ENCODE data around the gene SLC12A7. TPM values are rescaled to one million over a fixed set of nuclear protein-coding genes. Genes with fewer than 3 reads are reported as not detected.

Gene SLC12A7
- total RNA-seq, 5 donors from 2014 or later (not counting 1 experiment from before 2014, with no cell fraction given): 33.7 to 97.4 (median 41.2) TPM

DNA sequence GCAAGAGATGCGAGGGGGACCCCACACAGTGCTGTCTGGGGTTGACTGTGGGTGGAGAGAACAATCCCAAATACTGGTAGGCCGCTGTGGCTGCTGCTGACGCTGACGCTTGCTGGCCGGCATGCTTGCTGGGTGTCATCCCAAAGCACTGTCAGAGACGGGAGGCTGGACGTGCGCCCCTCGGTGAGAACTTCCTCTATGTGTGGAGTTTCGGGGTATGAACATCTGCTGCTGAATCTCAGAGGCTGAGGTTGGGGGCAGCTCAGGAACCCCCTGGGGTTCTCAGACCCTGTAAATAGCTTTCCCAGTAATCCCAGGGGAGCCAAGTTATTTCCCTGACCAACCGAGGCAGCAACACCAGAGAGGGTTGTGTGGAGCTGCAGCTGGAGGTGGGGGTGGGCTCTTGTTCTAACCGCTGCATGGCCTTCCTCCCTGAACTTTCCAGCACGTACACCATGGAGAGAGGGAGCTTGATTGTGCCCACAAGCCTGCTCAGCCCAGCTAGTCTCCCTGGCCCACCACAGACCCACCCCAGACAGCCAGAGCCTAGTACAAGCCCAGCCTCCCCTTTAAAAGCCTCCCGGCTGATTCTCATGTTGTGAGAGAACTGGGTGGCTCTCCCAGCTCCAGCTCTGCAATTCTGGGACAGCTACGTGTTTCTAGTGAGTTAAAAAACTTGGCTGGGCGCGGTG, 21.8 kb upstream of the SLC12A7 start:
- H3K9me3 ChIP-seq: no peaks in the 10 kb centered on the region
- DNase-seq (no peak), ATAC-seq (replicated peaks in 1 of 4) (no peak)
- H3K27ac ChIP-seq (ENCODE audit: low read length): no peak overlapping the region
- Mint-ChIP-seq H3K9me3 (no peaks in the 10 kb centered on the region), H3K4me3 (no peak overlapping the region), H3K27me3 (peaks cover 0 to under 1% of the 10 kb centered on the region in 2 donors), H3K4me1 (peaks cover 0 to 1% (median 0%) of the 10 kb centered on the region in 3 donors), H3K36me3 (no peaks in the 10 kb centered on the region), H3K27ac (no peak overlapping the region)
- no peak overlapping the region for H3K4me3 ChIP-seq (ENCODE audit: control insufficient read depth in 1 of 2, extremely low read depth in 1 of 2, low read length in 1 of 2)
- no peaks in the 10 kb centered on the region for H3K36me3 ChIP-seq (ENCODE audit: control insufficient read depth in 2 of 2, extremely low read depth in 1 of 2, insufficient read depth in 1 of 2, low read length in 1 of 2)
- CTCF ChIA-PET: no interaction called here
- 88% methylated on average over 13 of the region's 17 CpGs for WGBS (ENCODE audit: insufficient coverage)
- no peaks in the 10 kb centered on the region for H3K4me1 ChIP-seq (ENCODE audit: control insufficient read depth in 1 of 2, extremely low read depth in 1 of 2, insufficient read depth in 2 of 2, low read length in 2 of 2)
- POLR2A ChIA-PET: interaction anchor here in 1 of 2 donors (0.6 kb wide), 1 partner anchor 1313 kb away, joined by 3 read pairs; no protein-coding TSS in a partner anchor
- peaks cover 0 to 44% of the 10 kb centered on the region in 2 experiments for H3K27me3 ChIP-seq (replicated peaks in 1 of 2; ENCODE audit: control insufficient read depth in 2 of 2, extremely low read depth in 1 of 2, insufficient read depth in 2 of 2, low read length in 1 of 2)

DNA sequence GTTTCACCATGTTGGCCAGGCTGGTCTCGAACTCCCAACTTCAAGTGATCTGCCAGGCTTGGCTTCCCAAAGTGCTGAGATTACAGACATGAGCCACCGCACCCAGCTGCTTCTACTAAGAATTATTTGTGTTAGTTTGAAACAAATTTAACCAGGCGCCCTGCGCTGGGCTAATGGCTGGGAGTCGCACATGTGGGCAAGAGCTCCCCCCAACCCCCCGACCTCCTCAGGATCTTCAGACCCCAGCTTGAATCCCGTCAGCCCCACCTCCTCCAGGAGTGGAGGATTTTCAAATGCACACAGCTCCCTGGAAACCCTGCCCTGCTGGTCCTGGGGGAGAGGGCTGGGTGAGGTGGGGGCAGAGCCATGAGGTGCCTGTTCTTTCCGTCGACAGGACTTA, 21.2 kb upstream of the SLC12A7 start:
- Histone ChIP-seq H3K36me3 (ENCODE audit: control insufficient read depth in 2 of 2, extremely low read depth in 1 of 2, insufficient read depth in 1 of 2, low read length in 1 of 2) (no peaks in the 10 kb centered on the region), H3K27me3 (replicated peaks in 1 of 2; ENCODE audit: control insufficient read depth in 2 of 2, extremely low read depth in 1 of 2, insufficient read depth in 2 of 2, low read length in 1 of 2) (peaks cover 0 to 45% of the 10 kb centered on the region in 2 experiments), H3K4me3 (ENCODE audit: control insufficient read depth in 1 of 2, extremely low read depth in 1 of 2, low read length in 1 of 2) (no peak overlapping the region), H3K4me1 (ENCODE audit: control insufficient read depth in 1 of 2, extremely low read depth in 1 of 2, insufficient read depth in 2 of 2, low read length in 2 of 2) (no peaks in the 10 kb centered on the region), H3K27ac (ENCODE audit: low read length) (no peak overlapping the region), H3K9me3 (no peaks in the 10 kb centered on the region)
- ATAC-seq (replicated peaks in 1 of 4) (no peak), DNase-seq (no peak)
- POLR2A ChIA-PET: interaction anchor here in 1 of 2 donors (0.6 kb wide), 1 partner anchor 1314 kb away, joined by 3 read pairs; no protein-coding TSS in a partner anchor
- H3K36me3 Mint-ChIP-seq: no peaks in the 10 kb centered on the region
- CTCF ChIA-PET: no interaction called here
- no peaks in the 10 kb centered on the region for H3K9me3 Mint-ChIP-seq
- H3K4me3 Mint-ChIP-seq: no peak overlapping the region
- WGBS (ENCODE audit: insufficient coverage): 94% methylated on average over 2 of the region's 9 CpGs
- H3K27me3 Mint-ChIP-seq: peaks cover 0 to 2% of the 10 kb centered on the region in 2 donors
- no peaks in the 10 kb centered on the region for H3K4me1 Mint-ChIP-seq
- no peak overlapping the region for H3K27ac Mint-ChIP-seq

DNA sequence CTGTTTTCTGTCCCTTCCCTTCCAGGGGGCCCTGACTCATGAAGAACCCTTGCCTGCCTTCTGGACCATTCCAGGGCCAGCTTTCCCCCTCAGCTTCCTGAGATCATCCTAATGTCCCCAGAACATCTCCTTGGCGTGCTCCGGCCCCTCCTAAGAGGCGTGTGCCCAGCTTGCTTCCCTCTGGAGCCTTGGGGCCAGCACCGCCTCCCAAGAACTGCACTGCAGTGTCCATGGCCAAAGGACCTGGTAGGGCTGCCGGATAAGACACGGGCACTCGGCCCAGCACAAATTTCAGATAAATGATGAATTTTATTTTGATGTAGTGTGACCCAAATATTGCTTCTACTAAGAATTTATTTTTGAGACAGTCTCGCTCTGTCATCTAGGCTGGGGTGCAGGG, 20.7 kb upstream of the SLC12A7 start:
- H3K27ac ChIP-seq (ENCODE audit: low read length): no peak overlapping the region
- Mint-ChIP-seq H3K9me3 (no peaks in the 10 kb centered on the region), H3K36me3 (no peaks in the 10 kb centered on the region), H3K4me3 (no peak overlapping the region), H3K4me1 (no peaks in the 10 kb centered on the region), H3K27ac (no peak overlapping the region), H3K27me3 (peaks cover 0 to 2% of the 10 kb centered on the region in 2 donors)
- H3K4me3 ChIP-seq (ENCODE audit: control insufficient read depth in 1 of 2, extremely low read depth in 1 of 2, low read length in 1 of 2): no peak overlapping the region
- no peaks in the 10 kb centered on the region for H3K4me1 ChIP-seq (ENCODE audit: control insufficient read depth in 1 of 2, extremely low read depth in 1 of 2, insufficient read depth in 2 of 2, low read length in 2 of 2)
- DNase-seq (no peak), ATAC-seq (replicated peaks in 1 of 4) (no peak)
- POLR2A ChIA-PET: no interaction called here
- no peaks in the 10 kb centered on the region for H3K36me3 ChIP-seq (ENCODE audit: control insufficient read depth in 2 of 2, extremely low read depth in 1 of 2, insufficient read depth in 1 of 2, low read length in 1 of 2)
- CTCF ChIA-PET: no interaction called here
- WGBS (ENCODE audit: insufficient coverage): 96% methylated on average over 5 of the region's 8 CpGs
- no peaks in the 10 kb centered on the region for H3K9me3 ChIP-seq
- H3K27me3 ChIP-seq (replicated peaks in 1 of 2; ENCODE audit: control insufficient read depth in 2 of 2, extremely low read depth in 1 of 2, insufficient read depth in 2 of 2, low read length in 1 of 2): peaks cover 0 to 46% of the 10 kb centered on the region in 2 experiments

DNA sequence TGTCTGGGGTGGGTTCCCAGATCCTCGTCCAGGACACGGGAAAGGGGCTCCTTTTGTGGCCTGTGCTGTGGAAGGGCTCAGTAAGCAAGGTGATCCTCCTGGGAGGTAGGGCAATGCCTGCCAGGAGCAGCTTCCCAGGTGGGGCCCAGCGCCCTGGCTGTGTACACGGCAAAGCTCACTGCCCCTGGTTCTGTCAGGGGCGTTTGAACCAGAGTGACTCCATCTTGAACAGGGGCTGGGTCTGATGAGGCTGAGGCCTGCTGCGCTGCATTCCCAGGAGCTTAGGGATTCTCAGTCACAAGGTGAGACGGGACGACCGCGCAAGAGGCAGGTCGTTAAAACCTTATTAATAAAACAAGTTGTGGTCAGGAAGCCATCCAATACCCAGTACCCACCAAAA, 19.9 kb upstream of the SLC12A7 start:
- no peak for ATAC-seq (replicated peaks in 1 of 4)
- H3K9me3 Mint-ChIP-seq: no peaks in the 10 kb centered on the region
- Histone ChIP-seq H3K36me3 (ENCODE audit: control insufficient read depth in 2 of 2, extremely low read depth in 1 of 2, insufficient read depth in 1 of 2, low read length in 1 of 2) (no peaks in the 10 kb centered on the region), H3K9me3 (no peaks in the 10 kb centered on the region), H3K4me1 (ENCODE audit: control insufficient read depth in 1 of 2, extremely low read depth in 1 of 2, insufficient read depth in 2 of 2, low read length in 2 of 2) (no peaks in the 10 kb centered on the region), H3K27me3 (replicated peaks in 1 of 2; ENCODE audit: control insufficient read depth in 2 of 2, extremely low read depth in 1 of 2, insufficient read depth in 2 of 2, low read length in 1 of 2) (peaks cover 0 to 50% of the 10 kb centered on the region in 2 experiments), H3K27ac (ENCODE audit: low read length) (no peak overlapping the region), H3K4me3 (ENCODE audit: control insufficient read depth in 1 of 2, extremely low read depth in 1 of 2, low read length in 1 of 2) (no peak overlapping the region)
- no peaks in the 10 kb centered on the region for H3K4me1 Mint-ChIP-seq
- ChIA-PET CTCF (no interaction called here), POLR2A (no interaction called here)
- H3K27me3 Mint-ChIP-seq: peaks cover 0 to 2% of the 10 kb centered on the region in 2 donors
- no peak for DNase-seq
- H3K4me3 Mint-ChIP-seq: no peak overlapping the region
- WGBS (ENCODE audit: insufficient coverage): 87% methylated on average over 11 of the region's 11 CpGs
- no peaks in the 10 kb centered on the region for H3K36me3 Mint-ChIP-seq
- H3K27ac Mint-ChIP-seq: no peak overlapping the region

DNA sequence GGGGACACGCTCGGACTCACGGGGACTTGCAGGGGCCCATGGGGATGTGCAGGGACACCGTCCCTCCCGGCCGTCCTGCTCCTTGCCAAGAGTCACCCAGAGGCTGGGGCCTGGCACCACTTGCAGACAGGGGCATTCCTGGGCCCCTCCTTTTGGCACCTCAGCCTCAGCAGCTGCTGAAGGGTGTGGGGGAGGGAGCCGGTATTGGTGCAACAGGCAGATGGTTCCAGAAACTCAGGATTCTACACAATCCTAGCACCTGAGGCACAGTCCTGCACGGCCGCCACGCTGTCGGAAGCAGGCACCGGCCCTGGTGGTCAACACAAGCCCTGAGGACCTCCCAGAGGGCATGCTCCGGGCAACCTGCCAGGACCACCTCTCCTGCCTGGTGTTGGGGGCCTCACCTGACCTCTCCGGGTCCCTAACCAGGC, 19.3 kb upstream of the SLC12A7 start:
- ATAC-seq (replicated peaks in 1 of 4) (no peak), DNase-seq (no peak)
- no peak overlapping the region for H3K27ac Mint-ChIP-seq
- peaks cover 0 to 50% of the 10 kb centered on the region in 2 experiments for H3K27me3 ChIP-seq (replicated peaks in 1 of 2; ENCODE audit: control insufficient read depth in 2 of 2, extremely low read depth in 1 of 2, insufficient read depth in 2 of 2, low read length in 1 of 2)
- WGBS (ENCODE audit: insufficient coverage): 96% methylated on average over 8 of the region's 14 CpGs
- no peak overlapping the region for H3K27ac ChIP-seq (ENCODE audit: low read length)
- ChIA-PET CTCF (no interaction called here), POLR2A (no interaction called here)
- H3K36me3 ChIP-seq (ENCODE audit: control insufficient read depth in 2 of 2, extremely low read depth in 1 of 2, insufficient read depth in 1 of 2, low read length in 1 of 2): no peaks in the 10 kb centered on the region
- H3K4me3 ChIP-seq (ENCODE audit: control insufficient read depth in 1 of 2, extremely low read depth in 1 of 2, low read length in 1 of 2): no peak overlapping the region
- H3K4me1 ChIP-seq (ENCODE audit: control insufficient read depth in 1 of 2, extremely low read depth in 1 of 2, insufficient read depth in 2 of 2, low read length in 2 of 2): no peaks in the 10 kb centered on the region
- H3K9me3 ChIP-seq: no peaks in the 10 kb centered on the region
- H3K4me1 Mint-ChIP-seq: no peaks in the 10 kb centered on the region
- H3K9me3 Mint-ChIP-seq: no peaks in the 10 kb centered on the region
- H3K27me3 Mint-ChIP-seq: peaks cover 0 to 2% of the 10 kb centered on the region in 2 donors
- H3K4me3 Mint-ChIP-seq: no peak overlapping the region
- no peaks in the 10 kb centered on the region for H3K36me3 Mint-ChIP-seq

DNA sequence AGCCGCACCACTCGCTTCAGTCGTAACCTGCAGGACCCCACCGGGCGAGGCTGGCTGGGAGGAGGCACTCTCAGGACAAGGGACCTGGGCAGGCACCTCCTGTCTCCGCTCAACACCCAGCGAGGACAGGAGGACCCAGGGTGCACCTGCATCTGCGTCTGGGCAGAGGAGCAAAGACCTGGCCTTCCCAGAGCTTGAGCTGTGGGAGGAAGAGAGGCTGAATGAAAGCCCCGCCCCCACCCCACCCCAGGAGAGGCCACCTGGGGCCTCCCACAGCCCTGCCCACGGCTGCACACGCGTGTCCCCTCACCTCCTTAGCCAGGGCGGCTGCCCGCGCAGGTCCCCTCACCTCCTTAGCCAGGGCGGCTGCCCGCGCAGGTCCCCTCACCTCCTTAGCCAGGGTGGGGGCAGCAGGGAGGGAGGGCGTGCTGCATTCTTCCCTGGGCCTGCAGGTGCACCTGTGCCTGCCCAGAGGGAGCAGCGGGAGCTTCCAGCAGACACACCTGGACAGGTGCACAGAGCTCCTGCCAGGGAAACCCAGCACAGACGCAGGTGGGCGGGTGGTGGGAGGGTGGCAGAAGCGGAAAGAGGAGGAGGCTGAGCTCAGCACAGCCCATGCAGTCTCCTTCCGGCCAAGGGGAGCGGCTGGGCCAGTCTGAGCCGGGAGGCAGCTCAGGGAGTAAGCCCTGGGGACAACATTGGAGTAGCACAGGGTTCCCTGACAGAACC, 18.5 kb upstream of the SLC12A7 start:
- Histone ChIP-seq H3K4me1 (ENCODE audit: control insufficient read depth in 1 of 2, extremely low read depth in 1 of 2, insufficient read depth in 2 of 2, low read length in 2 of 2) (no peaks in the 10 kb centered on the region), H3K36me3 (ENCODE audit: control insufficient read depth in 2 of 2, extremely low read depth in 1 of 2, insufficient read depth in 1 of 2, low read length in 1 of 2) (no peaks in the 10 kb centered on the region), H3K4me3 (ENCODE audit: control insufficient read depth in 1 of 2, extremely low read depth in 1 of 2, low read length in 1 of 2) (no peak overlapping the region), H3K27ac (ENCODE audit: low read length) (no peak overlapping the region), H3K27me3 (replicated peaks in 1 of 2; ENCODE audit: control insufficient read depth in 2 of 2, extremely low read depth in 1 of 2, insufficient read depth in 2 of 2, low read length in 1 of 2) (peaks cover 0 to 50% of the 10 kb centered on the region in 2 experiments), H3K9me3 (no peaks in the 10 kb centered on the region)
- H3K4me1 Mint-ChIP-seq: no peaks in the 10 kb centered on the region
- CTCF ChIA-PET: no interaction called here
- ATAC-seq (replicated peaks in 1 of 4) (no peak), DNase-seq (no peak)
- peaks cover 0 to 2% of the 10 kb centered on the region in 2 donors for H3K27me3 Mint-ChIP-seq
- POLR2A ChIA-PET: no interaction called here
- no peak overlapping the region for H3K27ac Mint-ChIP-seq
- WGBS (ENCODE audit: insufficient coverage): 90% methylated on average over 15 of the region's 26 CpGs
- H3K9me3 Mint-ChIP-seq: no peaks in the 10 kb centered on the region
- H3K4me3 Mint-ChIP-seq: no peak overlapping the region
- no peaks in the 10 kb centered on the region for H3K36me3 Mint-ChIP-seq
